ENCODE measurements around the gene PTPRU. TPM values are rescaled to one million over a fixed set of nuclear protein-coding genes. Genes with fewer than 3 reads are reported as not detected.

The PTPRU gene
- total RNA-seq, 4 donors from 2014 or later: 11.4 to 59.4 (median 35.3) TPM

- no peak for ATAC-seq
- no peak overlapping the region for H3K4me3 ChIP-seq
- H3K9me3 ChIP-seq: no peaks in the 10 kb centered on the region
- TF ChIP-seq CTCF (IDR thresholded peaks at IDR 0.05 in 4 of 5, conservative IDR thresholded peaks at IDR 0.05 in 1 of 5): no peak
- TF ChIP-seq POLR2A (IDR thresholded peaks at IDR 0.05): no peak
- DNase-seq: no peak
- in situ Hi-C loops (cut with MboI; ENCODE audit: low sequenced_read_pairs in 4 of 4): no loop called here
- no peaks in the 10 kb centered on the region for H3K4me1 ChIP-seq
- intact Hi-C loops (cut with DNase I; ENCODE audit: low total_unique reads): no loop called here
- no peak overlapping the region for H3K27ac ChIP-seq
- no peaks in the 10 kb centered on the region for H3K27me3 ChIP-seq
- no peaks in the 10 kb centered on the region for H3K36me3 ChIP-seq
These were observed 89.4 kb downstream of the PTPRU start for GRCh38 chr1:29325675-29326074.

- H3K4me1 ChIP-seq: no peaks in the 10 kb centered on the region
- DNase-seq: no peak
- ATAC-seq: no peak
- intact Hi-C loops (cut with DNase I; ENCODE audit: low total_unique reads) (no loop called here), in situ Hi-C loops (cut with MboI; ENCODE audit: low sequenced_read_pairs in 4 of 4) (no loop called here)
- no peaks in the 10 kb centered on the region for H3K27me3 ChIP-seq
- no peak overlapping the region for H3K27ac ChIP-seq
- H3K9me3 ChIP-seq: no peaks in the 10 kb centered on the region
- no peak overlapping the region for H3K4me3 ChIP-seq
- no peak for TF ChIP-seq POLR2A (IDR thresholded peaks at IDR 0.05)
- TF ChIP-seq CTCF (IDR thresholded peaks at IDR 0.05 in 4 of 5, conservative IDR thresholded peaks at IDR 0.05 in 1 of 5): no peak
- no peaks in the 10 kb centered on the region for H3K36me3 ChIP-seq
These were observed 89.8 kb downstream of the PTPRU start for GRCh38 chr1:29326123-29326522.

GRCh38 chr1:29327223-29327935 lies 91.1 kb downstream of the PTPRU start:
- no peaks in the 10 kb centered on the region for H3K36me3 ChIP-seq
- H3K4me1 ChIP-seq: no peaks in the 10 kb centered on the region
- intact Hi-C loops (cut with DNase I; ENCODE audit: low total_unique reads) (no loop called here), in situ Hi-C loops (cut with MboI; ENCODE audit: low sequenced_read_pairs in 4 of 4) (no loop called here)
- no peak for DNase-seq
- TF ChIP-seq POLR2A (IDR thresholded peaks at IDR 0.05) (no peak), CTCF (IDR thresholded peaks at IDR 0.05 in 4 of 5, conservative IDR thresholded peaks at IDR 0.05 in 1 of 5) (no peak)
- no peaks in the 10 kb centered on the region for H3K27me3 ChIP-seq
- ATAC-seq: no peak
- no peak overlapping the region for H3K27ac ChIP-seq
- H3K4me3 ChIP-seq: no peak overlapping the region
- no peaks in the 10 kb centered on the region for H3K9me3 ChIP-seq

- Histone ChIP-seq H3K4me1 (no peaks in the 10 kb centered on the region), H3K27me3 (no peaks in the 10 kb centered on the region), H3K36me3 (no peaks in the 10 kb centered on the region), H3K4me3 (no peak overlapping the region), H3K27ac (no peak overlapping the region), H3K9me3 (no peaks in the 10 kb centered on the region)
- intact Hi-C loops (cut with DNase I; ENCODE audit: low total_unique reads) (no loop called here), in situ Hi-C loops (cut with MboI; ENCODE audit: low sequenced_read_pairs in 4 of 4) (no loop called here)
- DNase-seq (no peak), ATAC-seq (no peak)
- TF ChIP-seq POLR2A (IDR thresholded peaks at IDR 0.05): no peak
- no peak for TF ChIP-seq CTCF (IDR thresholded peaks at IDR 0.05 in 4 of 5, conservative IDR thresholded peaks at IDR 0.05 in 1 of 5)
These were observed 92.9 kb downstream of the PTPRU start for GRCh38 chr1:29329022-29329775.

Measured in gastrocnemius medialis (tissue), 4 donors.